ENCODE measurements around the gene SLC22A5. TPM values are rescaled to one million over a fixed set of nuclear protein-coding genes. Genes with fewer than 3 reads are reported as not detected.
A peak's percentile ranks its signal among the peaks of the same experiment; 100 is the strongest.

The SLC22A5 gene
- total RNA-seq, 3 donors from 2014 or later, result 6.6 to 31.5 (median 23.3) TPM

- TF ChIP-seq POLR2AphosphoS5 (IDR thresholded peaks at IDR 0.05) (peak in 2 of 3 donors; percentile 13 to 67), POLR2A (IDR thresholded peaks at IDR 0.05) (no peak), CTCF (IDR thresholded peaks at IDR 0.05) (peak; percentile 78 to 83 (median 82))
- H3K4me1 ChIP-seq, result peaks cover 21 to 42% of the 10 kb centered on the region in 2 donors
- H3K9me3 ChIP-seq, result no peaks in the 10 kb centered on the region
- no peaks in the 10 kb centered on the region for H3K27me3 ChIP-seq
- no peaks in the 10 kb centered on the region for H3K36me3 ChIP-seq
- peak in 1 of 2 donors; percentile 63 for DNase-seq (ENCODE audit: low spot score in 2 of 2)
- H3K4me3 ChIP-seq, result peak overlapping the region in 1 of 3 donors; percentile 13
- intact Hi-C loops (cut with DNase I; ENCODE audit: low total_unique reads), result loop anchor here (5.0 kb wide), 1 partner anchor 111 kb away; no protein-coding TSS in a partner anchor
- peak overlapping the region; percentile 96 to 97 for H3K27ac ChIP-seq
These were observed 17.3 kb downstream of the SLC22A5 start for GRCh38 chr5:132386644-132387286.

GRCh38 chr5:132387640-132388117 is 18.2 kb downstream of the SLC22A5 start:
- Histone ChIP-seq H3K4me1 (peaks cover 21 to 42% of the 10 kb centered on the region in 2 donors), H3K4me3 (peak overlapping the region in 1 of 3 donors; percentile 26), H3K27ac (peak overlapping the region; percentile 96 to 97), H3K27me3 (no peaks in the 10 kb centered on the region), H3K9me3 (no peaks in the 10 kb centered on the region), H3K36me3 (no peaks in the 10 kb centered on the region)
- DNase-seq (ENCODE audit: low spot score in 2 of 2), result peak in 1 of 2 donors; percentile 81
- TF ChIP-seq POLR2A (IDR thresholded peaks at IDR 0.05) (no peak), CTCF (IDR thresholded peaks at IDR 0.05) (peak in 1 of 3 donors; percentile 20), POLR2AphosphoS5 (IDR thresholded peaks at IDR 0.05) (peak; percentile 62 to 75 (median 74))
- intact Hi-C loops (cut with DNase I; ENCODE audit: low total_unique reads), result loop anchor here (5.0 kb wide), 1 partner anchor 110 kb away; no protein-coding TSS in a partner anchor

- Histone ChIP-seq H3K27me3 (no peaks in the 10 kb centered on the region), H3K4me1 (peaks cover 21 to 42% of the 10 kb centered on the region in 2 donors), H3K9me3 (no peaks in the 10 kb centered on the region), H3K4me3 (peak overlapping the region in 1 of 3 donors; percentile 26), H3K36me3 (no peaks in the 10 kb centered on the region), H3K27ac (peak overlapping the region; percentile 96 to 97)
- no peak for DNase-seq (ENCODE audit: low spot score in 2 of 2)
- intact Hi-C loops (cut with DNase I; ENCODE audit: low total_unique reads), result loop anchor here (5.0 kb wide), 1 partner anchor 109 kb away; no protein-coding TSS in a partner anchor
- TF ChIP-seq POLR2A (IDR thresholded peaks at IDR 0.05), result no peak
- no peak for TF ChIP-seq CTCF (IDR thresholded peaks at IDR 0.05)
- no peak for TF ChIP-seq POLR2AphosphoS5 (IDR thresholded peaks at IDR 0.05)
These were observed 18.9 kb downstream of the SLC22A5 start for GRCh38 chr5:132388244-132389050.

GRCh38 chr5:132389051-132389331 is 19.5 kb downstream of the SLC22A5 start:
- Histone ChIP-seq H3K4me3 (no peak overlapping the region), H3K27ac (peak overlapping the region; percentile 96 to 97), H3K27me3 (no peaks in the 10 kb centered on the region), H3K36me3 (no peaks in the 10 kb centered on the region), H3K4me1 (peaks cover 21 to 42% of the 10 kb centered on the region in 2 donors), H3K9me3 (no peaks in the 10 kb centered on the region)
- TF ChIP-seq CTCF (IDR thresholded peaks at IDR 0.05), result no peak
- TF ChIP-seq POLR2AphosphoS5 (IDR thresholded peaks at IDR 0.05), result no peak
- no peak for TF ChIP-seq POLR2A (IDR thresholded peaks at IDR 0.05)
- intact Hi-C loops (cut with DNase I; ENCODE audit: low total_unique reads), result loop anchor here (5.0 kb wide), 1 partner anchor 108 kb away; no protein-coding TSS in a partner anchor
- no peak for DNase-seq (ENCODE audit: low spot score in 2 of 2)

Data from breast epithelium (tissue), 4 donors.